ENCODE data around the gene PDLIM4.

PDLIM4 gene

DNA sequence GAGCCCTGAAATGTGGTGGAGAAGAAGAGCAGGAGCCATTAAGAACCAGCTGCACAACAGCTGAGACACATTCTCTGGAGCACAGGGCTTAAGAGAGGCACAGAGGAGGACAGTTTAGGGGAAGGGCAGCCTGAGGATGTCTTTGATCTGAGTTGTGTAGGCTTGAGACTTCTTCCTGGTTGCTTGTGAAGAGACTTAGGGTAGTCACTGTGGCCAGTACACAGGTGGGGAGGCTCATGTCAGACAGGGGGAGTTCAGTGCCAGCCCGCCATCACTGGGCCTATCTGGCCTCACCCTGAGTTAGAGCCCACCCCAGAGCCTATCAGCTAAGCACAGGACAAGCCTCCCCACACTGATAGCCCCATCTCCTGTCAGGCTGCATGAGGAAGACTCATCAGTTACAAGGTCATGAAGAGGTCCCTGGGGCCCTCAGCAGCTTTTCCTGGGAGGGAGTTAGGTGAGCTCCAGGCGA, 56.5 kb downstream of the PDLIM4 start:
- FAIRE-seq: no peak

DNA sequence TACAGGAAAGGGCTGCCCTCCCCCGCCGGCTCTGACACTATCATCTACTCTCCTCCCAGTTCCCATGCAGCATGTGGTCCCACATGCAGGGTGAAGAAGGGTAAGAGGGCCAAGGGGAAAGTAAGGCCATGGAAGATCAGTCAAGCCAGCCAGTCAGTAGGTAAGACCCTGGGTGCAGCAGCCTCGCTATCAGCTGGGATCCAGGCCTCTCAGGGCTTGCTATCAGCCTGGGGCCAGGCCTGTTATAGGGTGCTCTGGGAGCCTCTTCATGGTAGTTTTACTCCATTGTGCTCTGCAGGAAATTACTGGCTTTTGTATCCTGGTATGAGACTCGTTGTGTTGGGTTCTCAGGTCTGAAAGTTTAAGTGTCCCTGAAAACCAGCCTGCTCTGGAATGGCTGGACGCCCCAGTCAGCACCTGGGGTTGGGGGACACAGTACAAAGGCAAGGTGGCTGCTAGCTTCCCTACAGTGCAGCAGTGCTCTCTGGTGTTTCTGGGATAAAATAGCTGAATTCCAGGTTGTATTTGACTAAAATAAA, 58.1 kb downstream of the PDLIM4 start:
- FAIRE-seq: no peak

DNA sequence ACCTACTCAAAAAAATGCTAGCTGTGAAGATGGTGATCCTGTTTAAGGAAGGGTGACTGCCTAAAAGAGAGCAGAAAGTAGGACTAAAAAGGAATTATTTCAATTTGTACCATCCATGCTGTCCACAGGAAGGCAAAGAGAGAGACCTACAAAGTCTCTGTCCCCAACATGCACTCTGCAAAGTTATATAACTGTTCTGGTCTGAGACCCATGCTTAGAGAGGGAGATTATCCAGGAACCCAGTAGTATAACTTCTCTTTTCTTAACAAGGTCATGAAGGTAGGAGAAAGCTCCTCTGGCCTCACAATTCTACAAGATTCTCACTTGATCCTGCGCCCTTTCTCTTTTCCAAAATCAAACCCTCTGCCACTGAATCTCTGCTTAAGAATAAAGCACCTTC, 62.5 kb downstream of the PDLIM4 start:
- FAIRE-seq: no peak

DNA sequence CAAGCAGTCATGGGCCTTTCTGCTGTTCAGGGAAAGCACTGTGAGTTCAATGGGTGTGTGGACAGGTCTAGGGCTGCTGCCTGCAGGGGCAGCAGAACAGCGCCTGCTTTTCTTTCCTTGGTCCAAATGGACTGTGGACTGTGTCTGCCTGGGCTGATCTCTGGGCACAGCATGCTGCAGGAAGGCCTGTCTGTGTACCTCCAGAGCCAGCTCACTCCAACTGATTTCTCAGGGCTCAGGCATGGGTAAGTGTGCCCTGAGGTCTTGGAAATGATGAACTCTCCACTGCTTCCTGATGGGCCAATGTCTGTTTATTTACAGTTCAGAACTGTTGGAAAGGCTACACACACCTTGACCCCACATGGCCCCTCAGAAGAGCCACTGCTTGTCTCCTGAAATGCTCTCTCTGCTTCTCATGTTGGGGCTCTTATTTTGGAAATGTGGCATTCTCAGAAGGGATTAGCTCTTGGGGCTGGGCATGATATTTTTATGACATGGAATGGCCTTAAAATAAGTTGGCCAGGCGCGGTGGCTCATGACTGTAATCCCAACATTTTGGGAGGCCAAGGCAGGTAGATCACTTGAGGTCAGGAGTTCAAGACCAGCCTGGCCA, 63.7 kb downstream of the PDLIM4 start:
- no peak for FAIRE-seq

DNA sequence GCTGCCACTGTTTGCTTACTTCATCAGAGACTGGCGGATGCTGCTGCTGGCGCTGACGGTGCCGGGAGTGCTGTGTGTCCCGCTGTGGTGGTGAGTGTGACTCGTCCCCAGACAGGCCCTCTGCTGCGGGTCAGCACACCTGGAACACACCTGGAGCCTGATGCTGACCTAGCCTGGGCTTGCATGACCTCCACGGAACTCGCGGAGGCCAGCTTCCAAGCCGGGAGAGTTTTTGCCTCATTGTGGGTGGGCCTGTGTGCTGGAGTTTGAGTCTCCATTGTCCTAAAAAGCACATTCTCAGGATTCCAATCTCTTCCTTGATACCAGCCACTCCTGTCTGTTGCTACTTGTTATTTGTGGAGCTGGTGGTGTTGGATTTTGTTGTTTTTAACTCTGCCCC, 64.8 kb downstream of the PDLIM4 start:
- FAIRE-seq: no peak

Measured in colon (tissue), 2 donors.